ENCODE results near the gene SLC1A2.

GRCh38 chr11:35365961-35366360 is 53.4 kb downstream of the SLC1A2 start:
- no peak for TF ChIP-seq POLR2A (IDR thresholded peaks at IDR 0.05)
- TF ChIP-seq CTCF (IDR thresholded peaks at IDR 0.05) = no peak

All from uterus (tissue), 2 donors.